K562 (cell line): ENCODE results near the gene CD22. TPM values are rescaled to one million over a fixed set of nuclear protein-coding genes. Genes with fewer than 3 reads are reported as not detected.

Experiments
- CBX3 ChIP-seq, 2 experiments: IDR thresholded peaks; 1 replicate in 1 of 2; 2 replicates in 1 of 2; pipeline ENCODE4 v1.6.1; 2012; ENCODE audit warnings: inconsistent platforms in 2 of 2, low read length in 2 of 2, borderline replicate concordance in 1 of 2, control low read depth in 1 of 2
- CHD7 ChIP-seq: fragments of 200-600 bp; sonication (generic); IDR thresholded peaks from one replicate; pipeline ENCODE4 v1.6.1; 2012; ENCODE audit warnings: mild to moderate bottlenecking, low read depth, low read length, inconsistent platforms
- DACH1 ChIP-seq: fragments of 450-650 bp; IDR thresholded peaks from 2 replicates; pipeline ENCODE4 v1.6.1; 2018; ENCODE audit not compliant: partially characterized antibody
- DIDO1 ChIP-seq: fragments of 450-650 bp; IDR thresholded peaks from 2 replicates; pipeline ENCODE4 v1.6.1; 2016; ENCODE audit warnings: low read depth, missing biosample characterization, missing genetic modification characterization
- GTF2B ChIP-seq: IDR thresholded peaks from 2 replicates; pipeline ENCODE4 v1.6.1; 2011; ENCODE audit not compliant: insufficient read length; ENCODE audit errors: extremely low read depth
- POLR2H ChIP-seq: IDR thresholded peaks from 2 replicates; pipeline ENCODE4 v1.6.1; 2016; ENCODE audit warnings: missing genetic modification characterization, low read depth, mild to moderate bottlenecking, control low read depth, missing compliant biosample characterization, moderate library complexity
- THRA ChIP-seq: fragments of 450-650 bp; IDR thresholded peaks from 2 replicates; pipeline ENCODE4 v1.6.1; 2017; ENCODE audit warnings: mild to moderate bottlenecking, moderate library complexity
- THRB ChIP-seq: fragments of 450-650 bp; formaldehyde crosslinking; conservative IDR thresholded peaks from 2 replicates; pipeline ENCODE4 v1.4.0; 2022; ENCODE audit warnings: mild to moderate bottlenecking, missing genetic modification characterization
- ZNF512 ChIP-seq: IDR thresholded peaks from 2 replicates; pipeline ENCODE4 v1.6.1; 2016; ENCODE audit warnings: missing genetic modification characterization, missing compliant biosample characterization
- polyA plus RNA-seq, 8 experiments: library from polyadenylated mRNA; depleted of rRNA in 4 of 8; stranded (reverse) in 5 of 8; unstranded in 3 of 8; fragments of >200 nt; fragmentation: Nextera tagmentation in 2 of 8; fragmentation: Illumina TruSeq in 1 of 8; extraction: Ambion mirVana in 2 of 8; extraction: Trizol in 1 of 8; gene quantifications; 2 replicates each; pipeline versions ENCODE4 v1.2.1 to v1.2.3, GENCODE V29; 2011 to 2014; ENCODE audit warnings: inconsistent platforms in 1 of 8, missing spikeins in 1 of 8
- total RNA-seq, 7 experiments: library from RNA; depleted of rRNA in 6 of 7; stranded (reverse); fragments of >200 nt in 6 of 7; fragmentation: Illumina TruSeq in 2 of 7; extraction: Trizol in 2 of 7; gene quantifications; 2 replicates each; pipeline versions ENCODE4 v1.2.1 to v1.2.3, GENCODE V29; 2011 to 2021; ENCODE audit warnings: low replicate concordance in 1 of 7

CD22 gene
- total and polyA plus RNA-seq, 9 of the 15 experiments (the other 6 are each of a cell fraction or from before 2014, with no cell fraction given) = 0.29 to 5.0 (median 3.5) TPM

- TF ChIP-seq DACH1 = no peak
- TF ChIP-seq DIDO1 = no peak
- 0 out of 2 replicates have a peak, but pooled peaks have one; percentile 22 for TF ChIP-seq THRB (CRISPR knock-in tag)
- TF ChIP-seq POLR2H (tag) = no peak
- no peak for TF ChIP-seq GTF2B
- TF ChIP-seq ZNF512 (tag) = peak; percentile 100
- no peak for TF ChIP-seq CHD7
- TF ChIP-seq THRA = no peak
- TF ChIP-seq CBX3 (IDR thresholded peaks at IDR 0.05; ENCODE audit: borderline replicate concordance in 1 of 2, low read length in 2 of 2) = no peak
Measured at GRCh38 chr19:35375505-35376307, 46.7 kb downstream of the CD22 start (continued).
